ENCODE results near the gene LARP7.

The LARP7 gene

GRCh38 chr4:112646632-112647537, 9.9 kb downstream of the LARP7 start:
- TF ChIP-seq ZFX (IDR thresholded peaks at IDR 0.05), result no peak
- TF ChIP-seq CTCF (conservative IDR thresholded peaks at IDR 0.05), result no peak
- no peak overlapping the region for H3K27ac ChIP-seq

- no peak overlapping the region for H3K27ac ChIP-seq
- TF ChIP-seq ZFX (IDR thresholded peaks at IDR 0.05), result no peak
- no peak for TF ChIP-seq CTCF (conservative IDR thresholded peaks at IDR 0.05)
Measured at GRCh38 chr4:112647785-112648184, 10.8 kb downstream of the LARP7 start.

GRCh38 chr4:112648263-112649054, 11.5 kb downstream of the LARP7 start:
- no peak for TF ChIP-seq ZFX (IDR thresholded peaks at IDR 0.05)
- TF ChIP-seq CTCF (conservative IDR thresholded peaks at IDR 0.05), result no peak
- H3K27ac ChIP-seq, result no peak overlapping the region

GRCh38 chr4:112649055-112649408, 12.1 kb downstream of the LARP7 start:
- TF ChIP-seq CTCF (conservative IDR thresholded peaks at IDR 0.05) (no peak), ZFX (IDR thresholded peaks at IDR 0.05) (no peak)
- H3K27ac ChIP-seq, result no peak overlapping the region

- H3K27ac ChIP-seq, result no peak overlapping the region
Measured at GRCh38 chr4:112650332-112650731, 13.4 kb downstream of the LARP7 start.

GRCh38 chr4:112651641-112652040, 14.7 kb downstream of the LARP7 start:
- TF ChIP-seq CTCF (conservative IDR thresholded peaks at IDR 0.05) (no peak), ZFX (IDR thresholded peaks at IDR 0.05) (no peak)
- no peak overlapping the region for H3K27ac ChIP-seq

More at GRCh38 chr4:112650332-112650731, 13.4 kb downstream of the LARP7 start:
- TF ChIP-seq CTCF (conservative IDR thresholded peaks at IDR 0.05) (no peak), ZFX (IDR thresholded peaks at IDR 0.05) (no peak)

- H3K27ac ChIP-seq, result no peak overlapping the region
- TF ChIP-seq CTCF (conservative IDR thresholded peaks at IDR 0.05) (no peak), ZFX (IDR thresholded peaks at IDR 0.05) (no peak)
Measured at GRCh38 chr4:112652216-112652615, 15.3 kb downstream of the LARP7 start.

Data from C4-2B (cell line).